ENCODE data around the gene C1GALT1.

The C1GALT1 gene

DNA sequence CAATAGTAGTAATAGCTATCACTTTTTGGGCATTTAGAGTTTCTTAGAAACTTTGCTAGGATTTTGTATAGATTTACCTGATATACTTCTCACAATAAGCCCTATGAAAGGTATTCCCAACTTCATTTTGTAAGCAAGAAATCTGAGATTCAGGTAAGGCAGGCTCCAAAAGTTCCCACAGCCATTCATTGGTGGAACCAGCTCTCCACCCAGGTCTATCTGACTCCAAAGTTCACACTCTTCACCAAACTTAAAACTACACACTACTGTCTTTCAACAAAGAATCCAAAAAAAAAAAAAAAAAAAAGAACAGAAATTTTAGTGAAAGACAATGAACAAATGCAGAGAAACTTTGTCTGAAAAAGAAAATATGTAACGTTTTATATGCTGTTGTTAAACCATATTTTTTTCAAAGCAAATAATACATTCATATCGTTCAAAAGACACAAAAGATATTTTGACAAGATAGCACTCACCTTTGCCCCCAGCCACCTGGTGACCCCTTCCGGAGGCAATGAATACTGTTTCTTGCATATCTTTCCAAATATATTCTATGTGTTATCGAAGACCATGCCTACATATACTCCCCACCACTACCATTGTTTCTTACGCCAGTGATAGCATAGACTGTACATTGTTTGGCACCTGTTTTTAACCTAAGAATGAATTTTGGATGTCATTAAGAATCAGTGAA is 108.2 kb downstream of the C1GALT1 start:
- Histone ChIP-seq H3K27me3 (no peaks in the 10 kb centered on the region), H3K4me3 (no peak overlapping the region), H3K4me1 (no peaks in the 10 kb centered on the region), H3K9me3 (no peaks in the 10 kb centered on the region; the same call in 1 of the 2 replicates), H3K4me2 (no peak overlapping the region), H3K9ac (no peak overlapping the region), H4K20me1 (no peaks in the 10 kb centered on the region), H3K27ac (no peak overlapping the region), H3K36me3 (no peaks in the 10 kb centered on the region)
- no peak for TF ChIP-seq Cebpa-rat (IDR thresholded peaks at IDR 0.05)

DNA sequence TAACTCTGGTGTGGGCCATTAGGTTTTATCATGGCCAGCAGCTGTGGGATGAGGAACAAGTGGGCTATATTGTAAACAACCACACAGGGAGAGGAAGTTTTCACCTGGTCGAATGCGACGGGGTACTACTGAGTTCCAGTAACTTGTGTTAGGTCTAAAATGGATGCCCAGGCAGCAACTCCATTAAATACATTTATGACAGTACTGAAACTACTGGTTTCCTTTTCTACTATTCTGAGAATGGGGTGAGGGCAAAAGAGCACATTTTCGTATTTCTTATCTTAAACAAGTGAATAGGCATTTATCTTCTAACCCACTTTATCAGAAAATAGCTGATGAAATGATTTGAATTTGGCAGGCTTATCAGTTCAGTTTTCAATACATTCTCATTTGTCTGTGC is 109.7 kb downstream of the C1GALT1 start:
- TF ChIP-seq Cebpa-rat (IDR thresholded peaks at IDR 0.05) = no peak
- Histone ChIP-seq H3K4me2 (no peak overlapping the region), H3K4me3 (no peak overlapping the region), H3K27ac (no peak overlapping the region), H3K9ac (no peak overlapping the region), H3K4me1 (no peaks in the 10 kb centered on the region), H4K20me1 (no peaks in the 10 kb centered on the region), H3K9me3 (no peaks in the 10 kb centered on the region), H3K36me3 (no peaks in the 10 kb centered on the region), H3K27me3 (no peaks in the 10 kb centered on the region)

DNA sequence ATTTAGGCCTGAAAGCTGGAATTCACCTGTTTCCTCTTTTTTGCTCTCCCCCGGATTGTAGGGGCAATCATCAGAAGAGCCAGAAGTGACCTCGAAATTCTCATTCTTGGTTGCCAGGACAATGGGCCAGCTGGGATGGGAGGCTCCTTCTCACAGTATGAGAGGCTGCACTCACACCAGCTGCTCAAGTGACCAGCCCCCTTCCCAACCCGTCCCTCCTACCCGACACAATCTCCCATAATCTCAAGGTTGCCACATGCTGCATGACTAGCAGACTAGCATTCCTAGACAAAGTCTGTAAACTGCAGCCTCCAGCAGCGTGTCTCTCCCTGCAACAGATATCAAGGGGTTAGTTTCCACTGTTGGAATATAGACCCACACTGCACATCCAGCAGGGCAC is 110.3 kb downstream of the C1GALT1 start:
- no peak overlapping the region for H3K9ac ChIP-seq
- H4K20me1 ChIP-seq = no peaks in the 10 kb centered on the region
- H3K27me3 ChIP-seq = no peaks in the 10 kb centered on the region
- H3K4me1 ChIP-seq = no peaks in the 10 kb centered on the region
- no peak overlapping the region for H3K27ac ChIP-seq
- H3K4me2 ChIP-seq = no peak overlapping the region
- H3K9me3 ChIP-seq = no peaks in the 10 kb centered on the region
- TF ChIP-seq Cebpa-rat (IDR thresholded peaks at IDR 0.05) = no peak
- H3K4me3 ChIP-seq = no peak overlapping the region
- H3K36me3 ChIP-seq = no peaks in the 10 kb centered on the region

DNA sequence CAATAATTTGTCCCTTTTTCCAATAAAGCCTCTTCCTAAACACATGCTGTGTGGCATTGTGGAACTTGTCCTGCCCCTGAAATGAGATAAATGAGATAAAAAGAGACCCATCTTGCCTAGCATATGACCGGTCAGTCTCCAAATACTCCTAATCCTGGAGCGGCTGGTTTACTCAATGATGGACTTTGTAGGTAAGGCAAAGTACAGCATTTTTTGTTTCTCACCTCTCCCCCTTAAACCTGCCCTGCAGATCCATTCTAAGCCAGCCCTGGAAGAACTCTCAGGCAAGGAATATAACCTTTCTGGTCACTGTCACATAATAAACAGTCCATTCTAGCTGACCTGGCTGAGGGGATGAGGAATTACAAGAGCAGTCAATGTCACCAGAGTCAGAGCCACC is 110.7 kb downstream of the C1GALT1 start:
- Histone ChIP-seq H3K27ac (no peak overlapping the region), H3K9me3 (no peaks in the 10 kb centered on the region), H3K27me3 (no peaks in the 10 kb centered on the region), H3K36me3 (no peaks in the 10 kb centered on the region), H3K4me1 (no peaks in the 10 kb centered on the region), H3K9ac (no peak overlapping the region), H3K4me2 (no peak overlapping the region), H3K4me3 (no peak overlapping the region), H4K20me1 (no peaks in the 10 kb centered on the region)
- no peak for TF ChIP-seq Cebpa-rat (IDR thresholded peaks at IDR 0.05)

GRCh38 chr7:7294911-7295310 is 112.6 kb downstream of the C1GALT1 start:
- Histone ChIP-seq H3K27ac (no peak overlapping the region), H3K9ac (no peak overlapping the region), H3K36me3 (no peaks in the 10 kb centered on the region), H3K4me1 (no peaks in the 10 kb centered on the region), H3K4me3 (no peak overlapping the region), H3K9me3 (0 out of 2 replicates have a peak, but pooled peaks cover 4% of the 10 kb centered on the region), H4K20me1 (no peaks in the 10 kb centered on the region), H3K4me2 (no peak overlapping the region), H3K27me3 (no peaks in the 10 kb centered on the region)
- no peak for TF ChIP-seq Cebpa-rat (IDR thresholded peaks at IDR 0.05)

Data from BLaER1 (cell line).